GM18502 (cell line): ENCODE data around the gene PDLIM3.
"Not testable (repeated sequence)": the region's sequence is repeated elsewhere in the genome, so short reads cannot be mapped to it uniquely, and the experiment has no call there.

Source experiments
- ATAC-seq: cut with Tn5 transposase; IDR thresholded peaks from one replicate; pipeline ENCODE4 v1.9.1; 2021; ENCODE audit warnings: mild to moderate bottlenecking; ENCODE audit not compliant: unreplicated experiment, poor library complexity

PDLIM3 gene

GRCh38 chr4:185523862-185524261 lies 11.4 kb downstream of the PDLIM3 start:
- no peak for ATAC-seq

GRCh38 chr4:185522451-185522850 lies 12.9 kb downstream of the PDLIM3 start:
- no peak for ATAC-seq

GRCh38 chr4:185520119-185520518 lies 15.2 kb downstream of the PDLIM3 start:
- ATAC-seq = no peak

- no peak for ATAC-seq
Observed at GRCh38 chr4:185518494-185518893, 16.8 kb downstream of the PDLIM3 start.

GRCh38 chr4:185518069-185518468 lies 17.2 kb downstream of the PDLIM3 start:
- no peak for ATAC-seq

GRCh38 chr4:185515248-185515647 lies 20.1 kb downstream of the PDLIM3 start:
- no peak for ATAC-seq

GRCh38 chr4:185514182-185514697 lies 21.1 kb downstream of the PDLIM3 start:
- ATAC-seq = no peak

GRCh38 chr4:185513489-185514181 lies 21.7 kb downstream of the PDLIM3 start:
- peak; percentile 73 for ATAC-seq

GRCh38 chr4:185512516-185512915 lies 22.8 kb downstream of the PDLIM3 start:
- no peak for ATAC-seq

GRCh38 chr4:185511243-185511642 lies 24.1 kb downstream of the PDLIM3 start:
- ATAC-seq = not testable (repeated sequence)

- ATAC-seq = no peak
Observed at GRCh38 chr4:185510806-185511205, 24.5 kb downstream of the PDLIM3 start.

GRCh38 chr4:185508181-185508580 lies 27.1 kb downstream of the PDLIM3 start:
- no peak for ATAC-seq

GRCh38 chr4:185506422-185506821 lies 28.9 kb downstream of the PDLIM3 start:
- ATAC-seq = no peak

- ATAC-seq = no peak
Observed at GRCh38 chr4:185504098-185505047, 30.9 kb downstream of the PDLIM3 start.

GRCh38 chr4:185502386-185502785 lies 32.9 kb downstream of the PDLIM3 start:
- no peak for ATAC-seq

- no peak for ATAC-seq
Observed at GRCh38 chr4:185500576-185500975, 34.7 kb downstream of the PDLIM3 start.

- no peak for ATAC-seq
Observed at GRCh38 chr4:185500035-185500434, 35.3 kb downstream of the PDLIM3 start.

- no peak for ATAC-seq
Observed at GRCh38 chr4:185488650-185489049, 46.7 kb downstream of the PDLIM3 start.

- no peak for ATAC-seq
Observed at GRCh38 chr4:185481401-185481800, 53.9 kb downstream of the PDLIM3 start.

GRCh38 chr4:185480016-185480732 lies 55.1 kb downstream of the PDLIM3 start:
- ATAC-seq = peak; percentile 31
